Stimulated activated effector memory CD8-positive, alpha-beta T cell treated with anti-CD3 and anti-CD28 coated beads, Interleukin-12 subunit alpha, Interleukin-12 subunit beta, amount 100 ng/mL, for 72 hours (primary cell): ENCODE results near the gene LILRB2.
"Not testable (repeated sequence)": the region's sequence is repeated elsewhere in the genome, so short reads cannot be mapped to it uniquely, and the experiment has no call there.

ENCODE experiments used
- ATAC-seq: fragments of 150-1000 bp; cut with Tn5 transposase; 2 replicates; pipeline ENCODE4 v1.10.0; 2021
- DNase-seq, 2 donors: peaks; one replicate each; pipeline ENCODE4 v3.0.0; 2021 to 2022; ENCODE audit warnings: low spot score in 2 of 2
- H3K27ac Mint-ChIP-seq: one replicate; pipeline ENCODE4 v1.8.0; 2022; ENCODE audit warnings: mild to moderate bottlenecking, mixed read lengths
- H3K36me3 Mint-ChIP-seq: one replicate; pipeline ENCODE4 v1.8.0; 2022; ENCODE audit warnings: mild to moderate bottlenecking, mixed read lengths
- H3K4me1 Mint-ChIP-seq: one replicate; pipeline ENCODE4 v1.8.0; 2022; ENCODE audit warnings: mixed read lengths
- H3K4me3 Mint-ChIP-seq: one replicate; pipeline ENCODE4 v1.8.0; 2022; ENCODE audit warnings: mild to moderate bottlenecking, mixed read lengths
- H3K9me3 Mint-ChIP-seq: one replicate; pipeline ENCODE4 v1.8.0; 2022; ENCODE audit warnings: mixed read lengths

LILRB2 gene

GRCh38 chr19:54286283-54286682 is 5.4 kb upstream of the LILRB2 start:
- not testable (repeated sequence) for H3K4me1 Mint-ChIP-seq, H3K9me3 Mint-ChIP-seq, DNase-seq, H3K36me3 Mint-ChIP-seq, H3K4me3 Mint-ChIP-seq
- ATAC-seq: peak; percentile 19
- peak overlapping the region; percentile 26 for H3K27ac Mint-ChIP-seq

- ATAC-seq: peak; percentile 57
- H3K36me3 Mint-ChIP-seq, H3K9me3 Mint-ChIP-seq, DNase-seq, H3K4me1 Mint-ChIP-seq, H3K4me3 Mint-ChIP-seq: not testable (repeated sequence)
- H3K27ac Mint-ChIP-seq: peak overlapping the region; percentile 26
Measured at GRCh38 chr19:54285427-54286056, 4.6 kb upstream of the LILRB2 start.

GRCh38 chr19:54282686-54283470 is 2.0 kb upstream of the LILRB2 start:
- Mint-ChIP-seq H3K4me3 (no peak overlapping the region), H3K4me1 (peaks cover 7% of the 10 kb centered on the region), H3K27ac (no peak overlapping the region), H3K9me3 (no peaks in the 10 kb centered on the region), H3K36me3 (no peaks in the 10 kb centered on the region)
- no peak for ATAC-seq
- DNase-seq: no peak

GRCh38 chr19:54281729-54282075 is 792 bp upstream of the LILRB2 start:
- not testable (repeated sequence) for H3K9me3 Mint-ChIP-seq, H3K4me3 Mint-ChIP-seq, H3K36me3 Mint-ChIP-seq, H3K4me1 Mint-ChIP-seq, DNase-seq, H3K27ac Mint-ChIP-seq, ATAC-seq

GRCh38 chr19:54280441-54280840 is 469 bp downstream of the LILRB2 start:
- not testable (repeated sequence) for H3K4me1 Mint-ChIP-seq, H3K27ac Mint-ChIP-seq, H3K36me3 Mint-ChIP-seq, H3K9me3 Mint-ChIP-seq, ATAC-seq, H3K4me3 Mint-ChIP-seq, DNase-seq

GRCh38 chr19:54280025-54280424 is 885 bp downstream of the LILRB2 start:
- not testable (repeated sequence) for DNase-seq, H3K36me3 Mint-ChIP-seq, H3K9me3 Mint-ChIP-seq, H3K27ac Mint-ChIP-seq, H3K4me3 Mint-ChIP-seq, ATAC-seq, H3K4me1 Mint-ChIP-seq

GRCh38 chr19:54279406-54279962 is 1.4 kb downstream of the LILRB2 start:
- H3K36me3 Mint-ChIP-seq: no peaks in the 10 kb centered on the region
- H3K27ac Mint-ChIP-seq: no peak overlapping the region
- ATAC-seq: no peak
- no peak for DNase-seq
- H3K4me3 Mint-ChIP-seq: no peak overlapping the region
- no peaks in the 10 kb centered on the region for H3K9me3 Mint-ChIP-seq
- peaks cover under 1% of the 10 kb centered on the region for H3K4me1 Mint-ChIP-seq

GRCh38 chr19:54278571-54279195 is 2.2 kb downstream of the LILRB2 start:
- not testable (repeated sequence) for H3K4me1 Mint-ChIP-seq, DNase-seq, ATAC-seq, H3K36me3 Mint-ChIP-seq, H3K9me3 Mint-ChIP-seq, H3K27ac Mint-ChIP-seq, H3K4me3 Mint-ChIP-seq

GRCh38 chr19:54278056-54278455 is 2.9 kb downstream of the LILRB2 start:
- not testable (repeated sequence) for H3K4me3 Mint-ChIP-seq, ATAC-seq, H3K9me3 Mint-ChIP-seq, H3K27ac Mint-ChIP-seq, DNase-seq, H3K36me3 Mint-ChIP-seq
- H3K4me1 Mint-ChIP-seq: peaks cover 11% of the 10 kb centered on the region

GRCh38 chr19:54277111-54277615 is 3.7 kb downstream of the LILRB2 start:
- not testable (repeated sequence) for DNase-seq, ATAC-seq, H3K9me3 Mint-ChIP-seq, H3K36me3 Mint-ChIP-seq, H3K4me3 Mint-ChIP-seq, H3K27ac Mint-ChIP-seq
- peaks cover 11% of the 10 kb centered on the region for H3K4me1 Mint-ChIP-seq

GRCh38 chr19:54275951-54276350 is 5.0 kb downstream of the LILRB2 start:
- Mint-ChIP-seq H3K4me1 (peaks cover 11% of the 10 kb centered on the region), H3K36me3 (peaks cover 6% of the 10 kb centered on the region), H3K4me3 (no peak overlapping the region), H3K27ac (no peak overlapping the region), H3K9me3 (no peaks in the 10 kb centered on the region)
- ATAC-seq: no peak
- no peak for DNase-seq

GRCh38 chr19:54274516-54274915 is 6.4 kb downstream of the LILRB2 start:
- H3K9me3 Mint-ChIP-seq, H3K27ac Mint-ChIP-seq, DNase-seq, ATAC-seq, H3K36me3 Mint-ChIP-seq, H3K4me3 Mint-ChIP-seq: not testable (repeated sequence)
- H3K4me1 Mint-ChIP-seq: peaks cover 11% of the 10 kb centered on the region

- H3K4me1 Mint-ChIP-seq: peaks cover 11% of the 10 kb centered on the region
- peaks cover 6% of the 10 kb centered on the region for H3K36me3 Mint-ChIP-seq
- H3K4me3 Mint-ChIP-seq: no peak overlapping the region
- DNase-seq (no peak), ATAC-seq (no peak)
- no peak overlapping the region for H3K27ac Mint-ChIP-seq
- no peaks in the 10 kb centered on the region for H3K9me3 Mint-ChIP-seq
Measured at GRCh38 chr19:54273821-54274220, 7.1 kb downstream of the LILRB2 start.

GRCh38 chr19:54272181-54272580 is 8.7 kb downstream of the LILRB2 start:
- ATAC-seq, H3K4me3 Mint-ChIP-seq, H3K9me3 Mint-ChIP-seq, DNase-seq, H3K27ac Mint-ChIP-seq, H3K36me3 Mint-ChIP-seq: not testable (repeated sequence)
- H3K4me1 Mint-ChIP-seq: peaks cover 11% of the 10 kb centered on the region

- not testable (repeated sequence) for H3K4me3 Mint-ChIP-seq, H3K9me3 Mint-ChIP-seq, DNase-seq, H3K27ac Mint-ChIP-seq, H3K36me3 Mint-ChIP-seq, ATAC-seq
- H3K4me1 Mint-ChIP-seq: peaks cover 11% of the 10 kb centered on the region
Measured at GRCh38 chr19:54271587-54271986, 9.3 kb downstream of the LILRB2 start.
